WTC11 (cell line): ENCODE results near the gene CCDC88A. TPM values are rescaled to one million over a fixed set of nuclear protein-coding genes. Genes with fewer than 3 reads are reported as not detected.
A peak's percentile ranks its signal among the peaks of the same experiment; 100 is the strongest.

Experiments used
- CREM ChIP-seq: sonication (generic); formaldehyde crosslinking; IDR thresholded peaks from 2 replicates; pipeline ENCODE4 v1.8.1; 2022; ENCODE audit warnings: mild to moderate bottlenecking, missing genetic modification reagents, moderate library complexity
- FOXK1 ChIP-seq: sonication (generic); formaldehyde crosslinking; IDR thresholded peaks from 2 replicates; pipeline ENCODE4 v1.8.0; 2022; ENCODE audit warnings: mild to moderate bottlenecking, moderate library complexity, missing genetic modification reagents
- FOXP1 ChIP-seq: sonication (generic); formaldehyde crosslinking; IDR thresholded peaks from 2 replicates; pipeline ENCODE4 v1.8.0; 2022; ENCODE audit warnings: missing genetic modification reagents, mild to moderate bottlenecking, moderate library complexity, borderline replicate concordance
- FOXP4 ChIP-seq: sonication (generic); formaldehyde crosslinking; IDR thresholded peaks from 2 replicates; pipeline ENCODE4 v1.8.0; 2022; ENCODE audit warnings: mild to moderate bottlenecking, missing genetic modification reagents
- GRHL2 ChIP-seq: fragments of 250-450 bp; sonication (Bioruptor Pico); IDR thresholded peaks from 2 replicates; pipeline ENCODE4 v1.8.0; 2022; ENCODE audit warnings: mild to moderate bottlenecking, moderate library complexity; ENCODE audit not compliant: insufficient replicate concordance, severe bottlenecking
- HMGA2 ChIP-seq: fragments of 250-450 bp; sonication (Bioruptor Pico); IDR thresholded peaks from 2 replicates; pipeline ENCODE4 v1.4.0; 2021; ENCODE audit warnings: mild to moderate bottlenecking, moderate library complexity
- IRF2 ChIP-seq: sonication (generic); formaldehyde crosslinking; IDR thresholded peaks from 2 replicates; pipeline ENCODE4 v1.8.0; 2022; ENCODE audit warnings: low read depth, missing genetic modification reagents, borderline replicate concordance
- JAZF1 ChIP-seq: fragments of 250-450 bp; sonication (Bioruptor Pico); IDR thresholded peaks from 2 replicates; pipeline ENCODE4 v1.9.0; 2021; ENCODE audit warnings: moderate library complexity, mild to moderate bottlenecking, inconsistent platforms
- MAX ChIP-seq: sonication (generic); formaldehyde crosslinking; IDR thresholded peaks from 2 replicates; pipeline ENCODE4 v1.8.0; 2022; ENCODE audit warnings: mild to moderate bottlenecking, missing genetic modification reagents
- NR1H2 ChIP-seq: sonication (generic); formaldehyde crosslinking; IDR thresholded peaks from 2 replicates; pipeline ENCODE4 v1.9.0; 2021; ENCODE audit warnings: mild to moderate bottlenecking, moderate library complexity, missing genetic modification reagents
- NR3C1 ChIP-seq: sonication (generic); formaldehyde crosslinking; conservative IDR thresholded peaks from 2 replicates; pipeline ENCODE4 v1.8.1; 2023; ENCODE audit warnings: low read depth, mild to moderate bottlenecking, missing genetic modification reagents
- RORB ChIP-seq: fragments of 250-450 bp; sonication (Bioruptor Pico); IDR thresholded peaks from 2 replicates; pipeline ENCODE4 v1.9.0; 2021; ENCODE audit warnings: mild to moderate bottlenecking
- SMAD3 ChIP-seq: sonication (generic); formaldehyde crosslinking; IDR thresholded peaks from 2 replicates; pipeline ENCODE4 v1.8.0; 2022; ENCODE audit warnings: missing genetic modification reagents, mild to moderate bottlenecking, borderline replicate concordance
- SMAD4 ChIP-seq: sonication (generic); formaldehyde crosslinking; IDR thresholded peaks from 2 replicates; pipeline ENCODE4 v1.8.0; 2022; ENCODE audit warnings: mild to moderate bottlenecking, missing genetic modification reagents
- TEAD1 ChIP-seq: sonication (generic); formaldehyde crosslinking; IDR thresholded peaks from 2 replicates; pipeline ENCODE4 v1.8.0; 2022; ENCODE audit warnings: mild to moderate bottlenecking, missing genetic modification reagents
- USF2 ChIP-seq: sonication (generic); formaldehyde crosslinking; IDR thresholded peaks from 2 replicates; pipeline ENCODE4 v1.8.1; 2023; ENCODE audit warnings: mild to moderate bottlenecking, missing genetic modification reagents, moderate library complexity
- ZBTB43 ChIP-seq: sonication (generic); formaldehyde crosslinking; IDR thresholded peaks from 2 replicates; pipeline ENCODE4 v1.8.1; 2023; ENCODE audit warnings: mild to moderate bottlenecking, missing genetic modification reagents
- ZMAT4 ChIP-seq: fragments of 250-450 bp; sonication (Bioruptor Pico); IDR thresholded peaks from 2 replicates; pipeline ENCODE4 v1.9.0; 2021; ENCODE audit warnings: mild to moderate bottlenecking
- ZNF219 ChIP-seq: sonication (generic); formaldehyde crosslinking; IDR thresholded peaks from 2 replicates; pipeline ENCODE4 v1.8.0; 2023; ENCODE audit warnings: missing genetic modification reagents, mild to moderate bottlenecking, borderline replicate concordance
- ZNF317 ChIP-seq: sonication (generic); formaldehyde crosslinking; IDR thresholded peaks from 2 replicates; pipeline ENCODE4 v1.8.1; 2023; ENCODE audit warnings: low read depth, mild to moderate bottlenecking, moderate library complexity, missing genetic modification reagents, borderline replicate concordance
- ZNF416 ChIP-seq: fragments of 250-450 bp; sonication (Bioruptor Pico); IDR thresholded peaks from 2 replicates; pipeline ENCODE4 v1.9.0; 2021; ENCODE audit warnings: mild to moderate bottlenecking, inconsistent platforms
- ZNF423 ChIP-seq: fragments of 250-450 bp; sonication (Bioruptor Pico); IDR thresholded peaks from 2 replicates; pipeline ENCODE4 v2.1.2; 2022; ENCODE audit warnings: mild to moderate bottlenecking, moderate library complexity
- ZNF671 ChIP-seq: fragments of 250-450 bp; sonication (Bioruptor Pico); IDR thresholded peaks from 2 replicates; pipeline ENCODE4 v1.8.0; 2021; ENCODE audit warnings: mild to moderate bottlenecking
- ZSCAN18 ChIP-seq: fragments of 250-450 bp; sonication (Bioruptor Pico); IDR thresholded peaks from 2 replicates; pipeline ENCODE4 v2.1.2; 2022; ENCODE audit warnings: mild to moderate bottlenecking, moderate library complexity
- total RNA-seq: library from RNA; stranded (reverse); gene quantifications from 3 replicates; pipeline ENCODE4 v1.2.3, GENCODE V29; 2021
- TF ChIP-seq, protein P1 (sequence below): sonication (generic); formaldehyde crosslinking; IDR thresholded peaks from 2 replicates; pipeline ENCODE4 v1.8.1; 2023; ENCODE audit warnings: mild to moderate bottlenecking, missing genetic modification reagents
- TF ChIP-seq, protein P2 (sequence below): fragments of 250-450 bp; sonication (Bioruptor Pico); IDR thresholded peaks from 2 replicates; pipeline ENCODE4 v1.9.0; 2021; ENCODE audit warnings: mild to moderate bottlenecking
- TF ChIP-seq, protein P3 (sequence below): sonication (generic); formaldehyde crosslinking; IDR thresholded peaks from 2 replicates; pipeline ENCODE4 v1.8.0; 2022; ENCODE audit warnings: mild to moderate bottlenecking, missing genetic modification reagents

The CCDC88A gene
- total RNA-seq, 1 experiment from 2014 or later = 97.5 TPM

DNA sequence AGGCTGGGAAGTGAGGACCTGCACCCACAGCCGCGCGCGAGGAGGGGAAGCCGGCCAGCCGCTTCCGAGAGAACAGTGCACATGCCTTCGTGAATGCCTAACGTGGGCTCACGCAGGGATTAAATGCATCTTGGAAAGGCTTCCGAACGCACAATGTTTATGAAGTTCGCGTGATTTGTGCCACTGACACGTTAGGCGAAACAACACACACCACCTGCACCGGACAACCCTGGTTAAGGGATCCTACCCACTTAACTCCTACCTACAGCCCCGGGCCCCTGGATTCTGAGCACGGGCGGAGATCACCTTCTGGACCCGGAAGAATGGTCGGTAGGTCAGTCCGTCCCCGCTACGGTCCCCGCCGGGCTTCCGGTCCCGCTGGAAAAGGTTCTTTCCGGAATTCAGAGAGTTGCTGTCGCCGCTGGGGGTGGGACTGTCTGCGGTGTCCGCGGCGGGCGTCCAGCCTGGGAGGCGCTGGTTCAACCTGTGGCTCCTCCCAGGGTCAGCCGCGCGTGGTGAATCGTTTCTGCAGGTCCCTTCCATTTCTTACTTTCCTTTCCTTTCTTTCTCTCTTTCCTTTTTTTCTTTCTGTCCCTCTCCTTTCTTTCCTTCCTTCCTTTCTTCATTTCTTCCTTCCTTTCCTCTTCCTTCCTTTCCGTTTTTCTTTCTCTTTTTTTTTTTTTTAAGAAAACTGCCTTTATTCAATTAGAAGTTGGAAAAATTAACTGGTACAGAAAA is 150.6 kb downstream of the CCDC88A start, which contains the start of gene MTIF2 (continued):
- TF ChIP-seq RORB (CRISPR knock-in tag) = no peak
- TF ChIP-seq NR3C1 (CRISPR knock-in tag) = no peak
- TF ChIP-seq FOXP4 (CRISPR knock-in tag) = peak; percentile 71
- no peak for TF ChIP-seq ZSCAN18
- no peak for TF ChIP-seq IRF2 (CRISPR knock-in tag)
- TF ChIP-seq FOXK1 = peak; percentile 91
- peak; percentile 38; the same call in 1 of the 2 replicates for TF ChIP-seq SMAD4
- TF ChIP-seq HMGA2 (CRISPR knock-in tag) = no peak
- TF ChIP-seq NR1H2 (CRISPR knock-in tag) = no peak
- TF ChIP-seq ZNF423 (CRISPR knock-in tag) = peak; percentile 64
- TF ChIP-seq ZNF219 (CRISPR knock-in tag) = no peak
- peak; percentile 79 for TF ChIP-seq CREM (CRISPR knock-in tag)
- TF ChIP-seq ZNF671 (CRISPR knock-in tag) = no peak
- TF ChIP-seq ZNF416 = no peak
- TF ChIP-seq, protein P1, sequence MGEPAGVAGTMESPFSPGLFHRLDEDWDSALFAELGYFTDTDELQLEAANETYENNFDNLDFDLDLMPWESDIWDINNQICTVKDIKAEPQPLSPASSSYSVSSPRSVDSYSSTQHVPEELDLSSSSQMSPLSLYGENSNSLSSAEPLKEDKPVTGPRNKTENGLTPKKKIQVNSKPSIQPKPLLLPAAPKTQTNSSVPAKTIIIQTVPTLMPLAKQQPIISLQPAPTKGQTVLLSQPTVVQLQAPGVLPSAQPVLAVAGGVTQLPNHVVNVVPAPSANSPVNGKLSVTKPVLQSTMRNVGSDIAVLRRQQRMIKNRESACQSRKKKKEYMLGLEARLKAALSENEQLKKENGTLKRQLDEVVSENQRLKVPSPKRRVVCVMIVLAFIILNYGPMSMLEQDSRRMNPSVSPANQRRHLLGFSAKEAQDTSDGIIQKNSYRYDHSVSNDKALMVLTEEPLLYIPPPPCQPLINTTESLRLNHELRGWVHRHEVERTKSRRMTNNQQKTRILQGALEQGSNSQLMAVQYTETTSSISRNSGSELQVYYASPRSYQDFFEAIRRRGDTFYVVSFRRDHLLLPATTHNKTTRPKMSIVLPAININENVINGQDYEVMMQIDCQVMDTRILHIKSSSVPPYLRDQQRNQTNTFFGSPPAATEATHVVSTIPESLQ (CRISPR knock-in tag) = no peak
- no peak for TF ChIP-seq ZNF317 (CRISPR knock-in tag)
- no peak for TF ChIP-seq JAZF1 (CRISPR knock-in tag)
- TF ChIP-seq, protein P2, sequence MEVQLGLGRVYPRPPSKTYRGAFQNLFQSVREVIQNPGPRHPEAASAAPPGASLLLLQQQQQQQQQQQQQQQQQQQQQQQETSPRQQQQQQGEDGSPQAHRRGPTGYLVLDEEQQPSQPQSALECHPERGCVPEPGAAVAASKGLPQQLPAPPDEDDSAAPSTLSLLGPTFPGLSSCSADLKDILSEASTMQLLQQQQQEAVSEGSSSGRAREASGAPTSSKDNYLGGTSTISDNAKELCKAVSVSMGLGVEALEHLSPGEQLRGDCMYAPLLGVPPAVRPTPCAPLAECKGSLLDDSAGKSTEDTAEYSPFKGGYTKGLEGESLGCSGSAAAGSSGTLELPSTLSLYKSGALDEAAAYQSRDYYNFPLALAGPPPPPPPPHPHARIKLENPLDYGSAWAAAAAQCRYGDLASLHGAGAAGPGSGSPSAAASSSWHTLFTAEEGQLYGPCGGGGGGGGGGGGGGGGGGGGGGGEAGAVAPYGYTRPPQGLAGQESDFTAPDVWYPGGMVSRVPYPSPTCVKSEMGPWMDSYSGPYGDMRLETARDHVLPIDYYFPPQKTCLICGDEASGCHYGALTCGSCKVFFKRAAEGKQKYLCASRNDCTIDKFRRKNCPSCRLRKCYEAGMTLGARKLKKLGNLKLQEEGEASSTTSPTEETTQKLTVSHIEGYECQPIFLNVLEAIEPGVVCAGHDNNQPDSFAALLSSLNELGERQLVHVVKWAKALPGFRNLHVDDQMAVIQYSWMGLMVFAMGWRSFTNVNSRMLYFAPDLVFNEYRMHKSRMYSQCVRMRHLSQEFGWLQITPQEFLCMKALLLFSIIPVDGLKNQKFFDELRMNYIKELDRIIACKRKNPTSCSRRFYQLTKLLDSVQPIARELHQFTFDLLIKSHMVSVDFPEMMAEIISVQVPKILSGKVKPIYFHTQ (CRISPR knock-in tag) = no peak
- TF ChIP-seq SMAD3 (CRISPR knock-in tag) = no peak
- peak; percentile 91 for TF ChIP-seq ZBTB43 (CRISPR knock-in tag)
- no peak for TF ChIP-seq USF2
- TF ChIP-seq MAX (CRISPR knock-in tag) = peak; percentile 85
- no peak for TF ChIP-seq GRHL2 (CRISPR knock-in tag)
- TF ChIP-seq FOXP1 (CRISPR knock-in tag) = peak; percentile 82; the same call in 1 of the 2 replicates
- peak; percentile 92 for TF ChIP-seq TEAD1 (CRISPR knock-in tag)
- no peak for TF ChIP-seq ZMAT4 (CRISPR knock-in tag)
- TF ChIP-seq, protein P3, sequence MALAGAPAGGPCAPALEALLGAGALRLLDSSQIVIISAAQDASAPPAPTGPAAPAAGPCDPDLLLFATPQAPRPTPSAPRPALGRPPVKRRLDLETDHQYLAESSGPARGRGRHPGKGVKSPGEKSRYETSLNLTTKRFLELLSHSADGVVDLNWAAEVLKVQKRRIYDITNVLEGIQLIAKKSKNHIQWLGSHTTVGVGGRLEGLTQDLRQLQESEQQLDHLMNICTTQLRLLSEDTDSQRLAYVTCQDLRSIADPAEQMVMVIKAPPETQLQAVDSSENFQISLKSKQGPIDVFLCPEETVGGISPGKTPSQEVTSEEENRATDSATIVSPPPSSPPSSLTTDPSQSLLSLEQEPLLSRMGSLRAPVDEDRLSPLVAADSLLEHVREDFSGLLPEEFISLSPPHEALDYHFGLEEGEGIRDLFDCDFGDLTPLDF (CRISPR knock-in tag) = no peak
